Left lung (tissue), 10 donors: Measurements from ENCODE around the gene IMMP2L. TPM values are rescaled to one million over a fixed set of nuclear protein-coding genes. Genes with fewer than 3 reads are reported as not detected.

Experiments used
- ATAC-seq: fragments of 200-7000 bp; cut with Tn5 transposase; one replicate; pipeline ENCODE4 v1.9.1; 2020; ENCODE audit warnings: moderate library complexity
- DNase-seq, 4 donors: peaks; one replicate each; pipeline ENCODE4 v3.0.0-alpha.2; 2013 to 2020
- H3K27ac ChIP-seq, 2 donors: fragments of 200-600 bp; sonication (generic) in 1 of 2; one replicate each; pipeline versions ENCODE4 v1.5.0 to v1.8.0; 2020 to 2021
- H3K27me3 ChIP-seq, 2 donors: fragments of 200-600 bp; sonication (generic) in 1 of 2; one replicate each; pipeline versions ENCODE4 v1.5.0 to v1.8.0; 2020 to 2021
- H3K36me3 ChIP-seq, 2 donors: fragments of 200-600 bp; sonication (generic) in 1 of 2; one replicate each; pipeline versions ENCODE4 v1.5.0 to v1.8.0; 2020 to 2021
- H3K4me1 ChIP-seq, 2 donors: fragments of 200-600 bp; one replicate each; pipeline ENCODE4 v1.8.0; 2021
- H3K4me3 ChIP-seq, 2 donors: fragments of 200-600 bp; sonication (generic) in 1 of 2; one replicate each; pipeline versions ENCODE4 v1.5.0 to v1.8.0; 2020 to 2021; ENCODE audit warnings: mild to moderate bottlenecking in 1 of 2
- H3K9me3 ChIP-seq, 2 donors: fragments of 200-600 bp; sonication (generic) in 1 of 2; one replicate each; pipeline versions ENCODE4 v1.5.0 to v1.8.0; 2020 to 2021
- intact Hi-C, 2 donors: fragments of 100-400 bp; cut with DNase I; formaldehyde crosslinking; loops; one replicate each; pipeline versions ENCODE4 v1.11.2 to v1.14.2; 2022
- polyA plus RNA-seq, 6 donors: library from polyadenylated mRNA; unstranded; fragments of 120-200 nt; gene quantifications; one replicate each; pipeline ENCODE4 v1.2.1, GENCODE V29; 2013; ENCODE audit not compliant: insufficient read length in 6 of 6
- total RNA-seq, 2 donors: library from RNA; stranded (reverse); fragmentation: NEBNext Ultra II Directional; extraction: Animal tissue kit (Norgen Biotek cat#: 25700); gene quantifications; one replicate each; pipeline ENCODE4 v1.2.1, GENCODE V29; 2021
- TF ChIP-seq, protein P1 (sequence below), 2 donors: fragments of 200-600 bp; sonication (generic) in 1 of 2; IDR thresholded peaks; one replicate each; pipeline versions ENCODE4 v1.5.0 to v1.8.0; 2021; ENCODE audit warnings: antibody characterized with exemption in 2 of 2
- donor health status: DM: no; HTN: yes; CAD: no.
- donor health status: DM: no; HTN: no; CAD: no.

IMMP2L gene
- total and polyA plus RNA-seq, 8 donors = 10.3 to 30.1 (median 25.7) TPM

DNA sequence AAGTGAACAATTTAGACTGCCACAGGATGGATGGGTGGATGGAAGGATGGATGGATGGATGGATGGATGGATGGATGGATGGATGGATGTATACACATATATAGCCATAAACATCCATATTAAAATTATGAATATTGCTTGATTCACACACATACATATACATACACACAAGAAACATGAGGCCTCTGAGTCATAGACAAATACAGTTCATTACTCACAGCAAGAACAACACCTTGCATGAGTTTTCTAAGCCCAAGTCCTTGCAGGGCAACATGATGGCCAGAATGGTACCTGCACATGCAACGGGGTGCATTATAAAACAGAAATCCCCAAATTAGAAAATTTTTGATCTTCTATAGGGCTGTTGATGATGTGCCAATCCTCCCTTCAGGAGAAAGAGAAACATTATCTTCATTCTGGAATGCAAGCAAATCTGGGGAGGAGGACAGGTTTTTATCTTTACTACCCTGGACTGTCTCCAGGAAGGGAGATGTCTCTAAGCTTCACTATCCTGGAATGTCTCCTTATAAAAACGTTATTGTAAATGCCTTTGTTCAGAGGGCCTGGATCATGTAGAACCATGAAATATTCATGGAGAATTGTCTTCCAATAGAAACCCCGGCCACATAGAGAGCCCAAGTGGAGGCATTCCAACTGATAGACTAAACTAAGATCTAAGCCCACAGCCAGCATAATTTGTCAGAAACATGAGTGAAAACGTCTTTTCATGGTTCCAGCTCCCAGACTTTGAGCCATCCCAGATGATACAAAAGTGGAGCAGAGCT lies 709.9 kb downstream of the IMMP2L start:
- H3K4me3 ChIP-seq = no peak overlapping the region
- ATAC-seq = no peak
- H3K27ac ChIP-seq = no peak overlapping the region

DNA sequence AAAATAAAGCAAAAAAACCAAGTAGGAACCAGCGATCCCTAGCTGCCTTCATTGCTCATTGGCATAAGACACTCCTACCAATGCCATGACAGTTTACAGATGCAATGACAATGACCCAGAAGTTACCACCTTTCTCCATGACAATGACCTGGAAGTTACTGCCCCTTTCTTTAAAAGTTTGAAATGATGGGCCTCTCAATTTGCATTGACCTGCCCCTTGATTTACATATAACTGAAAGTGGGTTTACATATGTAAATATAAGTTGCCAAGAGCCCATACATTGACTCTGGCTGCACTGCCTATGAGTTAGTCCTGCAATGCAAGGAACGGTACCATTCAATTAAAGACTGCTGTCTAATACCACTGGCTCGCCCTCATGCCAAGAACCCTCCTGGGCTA lies 712.1 kb downstream of the IMMP2L start:
- no peak overlapping the region for H3K27ac ChIP-seq
- H3K27me3 ChIP-seq = no peaks in the 10 kb centered on the region
- intact Hi-C loops = no loop called here
- ATAC-seq = no peak
- TF ChIP-seq, protein P1, sequence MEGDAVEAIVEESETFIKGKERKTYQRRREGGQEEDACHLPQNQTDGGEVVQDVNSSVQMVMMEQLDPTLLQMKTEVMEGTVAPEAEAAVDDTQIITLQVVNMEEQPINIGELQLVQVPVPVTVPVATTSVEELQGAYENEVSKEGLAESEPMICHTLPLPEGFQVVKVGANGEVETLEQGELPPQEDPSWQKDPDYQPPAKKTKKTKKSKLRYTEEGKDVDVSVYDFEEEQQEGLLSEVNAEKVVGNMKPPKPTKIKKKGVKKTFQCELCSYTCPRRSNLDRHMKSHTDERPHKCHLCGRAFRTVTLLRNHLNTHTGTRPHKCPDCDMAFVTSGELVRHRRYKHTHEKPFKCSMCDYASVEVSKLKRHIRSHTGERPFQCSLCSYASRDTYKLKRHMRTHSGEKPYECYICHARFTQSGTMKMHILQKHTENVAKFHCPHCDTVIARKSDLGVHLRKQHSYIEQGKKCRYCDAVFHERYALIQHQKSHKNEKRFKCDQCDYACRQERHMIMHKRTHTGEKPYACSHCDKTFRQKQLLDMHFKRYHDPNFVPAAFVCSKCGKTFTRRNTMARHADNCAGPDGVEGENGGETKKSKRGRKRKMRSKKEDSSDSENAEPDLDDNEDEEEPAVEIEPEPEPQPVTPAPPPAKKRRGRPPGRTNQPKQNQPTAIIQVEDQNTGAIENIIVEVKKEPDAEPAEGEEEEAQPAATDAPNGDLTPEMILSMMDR (IDR thresholded peaks at IDR 0.05) = no peak
- DNase-seq = no peak
- no peaks in the 10 kb centered on the region for H3K9me3 ChIP-seq
- no peaks in the 10 kb centered on the region for H3K4me1 ChIP-seq
- no peak overlapping the region for H3K4me3 ChIP-seq
- H3K36me3 ChIP-seq = no peaks in the 10 kb centered on the region

More for the DNA sequence above, 709.9 kb downstream of the IMMP2L start:
- no peaks in the 10 kb centered on the region for H3K36me3 ChIP-seq
- H3K27me3 ChIP-seq = no peaks in the 10 kb centered on the region
- TF ChIP-seq, protein P1 (IDR thresholded peaks at IDR 0.05) = no peak
- no peaks in the 10 kb centered on the region for H3K4me1 ChIP-seq
- no peak for DNase-seq
- no peaks in the 10 kb centered on the region for H3K9me3 ChIP-seq
- intact Hi-C loops = no loop called here

DNA sequence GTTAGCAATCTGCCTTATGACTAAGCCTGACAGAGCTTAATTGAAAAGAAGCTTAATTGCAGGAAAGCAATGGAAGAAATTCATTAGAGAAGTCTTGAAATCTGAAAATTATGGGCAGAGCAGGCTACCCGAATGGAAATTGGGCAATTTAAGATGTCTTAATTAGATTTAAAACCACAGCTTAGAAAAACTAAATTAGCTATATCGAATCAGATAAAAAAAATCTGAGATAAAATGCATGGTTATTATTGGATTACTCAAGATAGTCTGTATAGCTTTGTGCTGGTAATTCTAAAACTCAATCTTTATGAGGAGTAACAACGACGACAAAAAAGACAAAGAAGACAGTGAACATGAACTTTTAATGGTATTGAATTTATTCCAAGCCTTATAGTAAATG lies 719.5 kb downstream of the IMMP2L start:
- no peak overlapping the region for H3K27ac ChIP-seq
- intact Hi-C loops = no loop called here
- H3K4me1 ChIP-seq = no peaks in the 10 kb centered on the region
- no peak for ATAC-seq
- no peaks in the 10 kb centered on the region for H3K27me3 ChIP-seq
- H3K36me3 ChIP-seq = no peaks in the 10 kb centered on the region
- no peak for DNase-seq
- H3K9me3 ChIP-seq = no peaks in the 10 kb centered on the region
- no peak overlapping the region for H3K4me3 ChIP-seq
- TF ChIP-seq, protein P1 (IDR thresholded peaks at IDR 0.05) = no peak

DNA sequence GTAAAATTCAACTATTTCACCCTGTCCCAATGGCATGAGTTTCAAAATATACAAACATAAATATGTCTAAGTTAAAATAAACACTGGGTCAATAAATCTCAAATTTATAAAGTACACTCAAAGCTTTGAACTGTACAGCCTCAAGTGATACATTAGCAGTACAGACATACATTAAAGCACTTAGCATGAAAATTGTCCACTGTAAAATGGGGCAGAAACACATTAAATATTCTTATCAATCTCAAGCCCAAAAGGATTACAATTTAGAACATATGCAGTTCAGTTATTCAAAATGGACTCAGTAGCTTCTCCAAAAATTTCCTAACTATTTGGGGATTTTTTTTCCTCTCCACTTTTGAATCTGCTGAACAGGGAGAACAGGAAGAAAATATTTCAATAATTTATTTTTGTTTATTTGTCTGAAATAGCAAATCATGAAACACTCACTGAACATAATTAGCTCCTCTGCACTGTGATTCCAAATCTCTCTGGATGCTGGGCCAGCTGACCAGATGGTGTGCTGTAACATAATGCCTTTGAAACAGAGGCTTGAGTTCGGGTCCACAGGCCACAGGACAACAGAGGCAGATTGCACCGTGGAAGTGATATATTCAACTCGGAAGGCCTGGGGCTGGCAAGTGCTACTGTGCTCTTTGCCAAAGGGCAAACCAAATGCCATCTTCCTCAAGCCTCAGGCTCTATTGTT lies 720.3 kb downstream of the IMMP2L start:
- DNase-seq (peak in 2 of 4 donors; percentile 65 to 75), ATAC-seq (peak; percentile 37)
- H3K27ac ChIP-seq = no peak overlapping the region
- intact Hi-C loops = no loop called here
- no peaks in the 10 kb centered on the region for H3K27me3 ChIP-seq
- TF ChIP-seq, protein P1 (IDR thresholded peaks at IDR 0.05) = no peak
- no peaks in the 10 kb centered on the region for H3K36me3 ChIP-seq
- H3K4me1 ChIP-seq = no peaks in the 10 kb centered on the region
- no peak overlapping the region for H3K4me3 ChIP-seq
- H3K9me3 ChIP-seq = no peaks in the 10 kb centered on the region

DNA sequence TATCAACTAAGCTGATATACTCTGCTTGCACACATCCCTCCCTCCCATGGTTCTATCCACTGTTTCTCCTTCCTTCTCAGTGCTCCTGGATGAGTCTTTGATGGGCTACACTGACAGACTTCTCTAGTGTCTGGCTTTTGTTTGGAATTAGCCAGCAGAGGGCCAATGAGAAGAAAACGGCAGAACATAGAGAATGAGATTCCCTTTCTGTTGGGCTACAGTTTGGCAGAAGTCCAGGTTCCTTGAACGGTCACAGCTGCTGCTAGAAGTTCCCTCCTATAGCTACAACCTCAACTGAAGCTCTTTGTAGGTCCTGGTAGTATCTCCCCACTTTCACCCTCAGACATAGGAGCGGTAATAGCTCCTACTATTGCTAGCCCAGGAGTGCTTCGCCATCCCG lies 722.4 kb downstream of the IMMP2L start:
- Histone ChIP-seq H3K27ac (no peak overlapping the region), H3K36me3 (no peaks in the 10 kb centered on the region), H3K4me1 (no peaks in the 10 kb centered on the region), H3K9me3 (no peaks in the 10 kb centered on the region), H3K27me3 (no peaks in the 10 kb centered on the region), H3K4me3 (no peak overlapping the region)
- DNase-seq (peak in 2 of 4 donors; percentile 47 to 72), ATAC-seq (no peak)
- TF ChIP-seq, protein P1 (IDR thresholded peaks at IDR 0.05) = no peak
- intact Hi-C loops = no loop called here
